Measurements from ENCODE around the gene SNTG2.

Gene SNTG2

GRCh38 chr2:1046067-1046466 is 95.4 kb downstream of the SNTG2 start:
- Histone ChIP-seq H3K27ac (no peak overlapping the region), H3K4me3 (no peak overlapping the region)
- DNase-seq (ENCODE audit: low spot score), result no peak
- TF ChIP-seq CTCF (IDR thresholded peaks at IDR 0.05), result no peak

- no peak for TF ChIP-seq CTCF (IDR thresholded peaks at IDR 0.05)
- no peak overlapping the region for H3K4me3 ChIP-seq
- no peak overlapping the region for H3K27ac ChIP-seq
Observed at GRCh38 chr2:1047485-1047884, 96.8 kb downstream of the SNTG2 start.

GRCh38 chr2:1049691-1050090 is 99.0 kb downstream of the SNTG2 start:
- Histone ChIP-seq H3K4me3 (no peak overlapping the region), H3K27ac (no peak overlapping the region)
- DNase-seq (ENCODE audit: low spot score), result no peak
- no peak for TF ChIP-seq CTCF (IDR thresholded peaks at IDR 0.05)

More at GRCh38 chr2:1047485-1047884, 96.8 kb downstream of the SNTG2 start:
- no peak for DNase-seq (ENCODE audit: low spot score)

GRCh38 chr2:1051075-1051474 is 100.4 kb downstream of the SNTG2 start:
- DNase-seq (ENCODE audit: low spot score), result no peak
- TF ChIP-seq CTCF (IDR thresholded peaks at IDR 0.05), result no peak
- H3K27ac ChIP-seq, result no peak overlapping the region
- no peak overlapping the region for H3K4me3 ChIP-seq

- Histone ChIP-seq H3K27ac (no peak overlapping the region), H3K4me3 (no peak overlapping the region)
- no peak for TF ChIP-seq CTCF (IDR thresholded peaks at IDR 0.05)
- DNase-seq (ENCODE audit: low spot score), result no peak
Observed at GRCh38 chr2:1052771-1053191, 102.1 kb downstream of the SNTG2 start.

GRCh38 chr2:1053786-1054185 is 103.1 kb downstream of the SNTG2 start:
- no peak for TF ChIP-seq CTCF (IDR thresholded peaks at IDR 0.05)
- DNase-seq (ENCODE audit: low spot score), result no peak
- Histone ChIP-seq H3K27ac (no peak overlapping the region), H3K4me3 (no peak overlapping the region)

GRCh38 chr2:1054399-1054798 is 103.8 kb downstream of the SNTG2 start:
- Histone ChIP-seq H3K27ac (no peak overlapping the region), H3K4me3 (no peak overlapping the region)
- no peak for TF ChIP-seq CTCF (IDR thresholded peaks at IDR 0.05)
- DNase-seq (ENCODE audit: low spot score), result no peak

Measured in coronary artery (tissue), 2 donors.